Tibial nerve (tissue), 4 donors: Measurements from ENCODE around the gene MYOM1.

Experiments used
- CTCF ChIP-seq, 5 experiments: fragments of 200-600 bp in 3 of 5; fragments of 450-650 bp in 2 of 5; sonication (generic) in 3 of 5; IDR thresholded peaks; one replicate each; pipeline ENCODE4 v1.5.1; 2016 to 2019; ENCODE audit warnings: antibody characterized with exemption in 5 of 5, mild to moderate bottlenecking in 3 of 5, moderate library complexity in 2 of 5
- EP300 ChIP-seq, 2 donors: sonication (generic); formaldehyde crosslinking; IDR thresholded peaks; one replicate each; pipeline ENCODE4 v1.6.1; 2017; ENCODE audit warnings: antibody characterized with exemption in 2 of 2, mild to moderate bottlenecking in 1 of 2
- POLR2A ChIP-seq, 2 donors: fragments of 450-650 bp; IDR thresholded peaks; one replicate each; pipeline ENCODE4 v1.6.1; 2017; ENCODE audit warnings: antibody characterized with exemption in 2 of 2, mild to moderate bottlenecking in 2 of 2, moderate library complexity in 2 of 2

- TF ChIP-seq CTCF (IDR thresholded peaks at IDR 0.05): no peak
- no peak for TF ChIP-seq EP300 (IDR thresholded peaks at IDR 0.05)
- TF ChIP-seq POLR2A (IDR thresholded peaks at IDR 0.05): no peak
These were observed 108.1 kb downstream of the MYOM1 start for GRCh38 chr18:3111523-3112240.
